IMR-90 (cell line): Measurements from ENCODE around the gene CTAGE9. TPM values are rescaled to one million over a fixed set of nuclear protein-coding genes. Genes with fewer than 3 reads are reported as not detected.

ENCODE experiments used
- ATAC-seq: fragments of 200-7000 bp; cut with Tn5 transposase; 2 replicates; pipeline ENCODE4 v1.9.1; 2020; ENCODE audit warnings: low read depth, mild to moderate bottlenecking, moderate library complexity
- BruUV-seq: library from RNA; stranded (reverse); fragments of 400-500 nt; replicated peaks from 2 replicates; lab custom pipeline; 2021; lab: Mats Ljungman, UMichigan
- CTCF ChIA-PET: fragments of 300-600 bp; formaldehyde crosslinking; extraction: SDS; loops from one replicate; lab custom pipeline; 2021; ENCODE audit warnings: antibody characterized with exemption; lab: Yijun Ruan, JAX
- POLR2A ChIA-PET: fragments of 300-600 bp; sonication (Branson Sonifier 250); formaldehyde crosslinking; loops from one replicate; lab custom pipeline; 2022; ENCODE audit warnings: antibody characterized with exemption; ENCODE audit not compliant: unreplicated experiment; lab: Charles Lee
- DNase-seq: peaks from one replicate; pipeline ENCODE4 v3.0.0; 2013
- H2AFZ ChIP-seq: replicated peaks from 2 replicates; pipeline ENCODE3; 2013; ENCODE audit warnings: low read length, mild to moderate bottlenecking; ENCODE audit not compliant: poor library complexity
- H2AK5ac ChIP-seq: 2 replicates; pipeline ENCODE4 v1.6.1; 2013; ENCODE audit warnings: low read depth, low read length, inconsistent platforms
- H2AK9ac ChIP-seq: replicated peaks from 2 replicates; pipeline ENCODE3; 2013; ENCODE audit warnings: mild to moderate bottlenecking, low read depth, low read length, moderate library complexity; ENCODE audit not compliant: poor library complexity
- H2BK120ac ChIP-seq: 2 replicates; pipeline ENCODE4 v1.6.1; 2013; ENCODE audit warnings: low read depth, low read length, inconsistent platforms
- H2BK15ac ChIP-seq: 3 replicates; pipeline ENCODE4 v1.6.1; 2013; ENCODE audit warnings: low read depth, low read length, inconsistent platforms
- H2BK20ac ChIP-seq: 2 replicates; pipeline ENCODE4 v1.6.1; 2013; ENCODE audit warnings: low read depth, mild to moderate bottlenecking, inconsistent platforms, low read length, moderate library complexity
- H2BK5ac ChIP-seq: 2 replicates; pipeline ENCODE4 v1.6.1; 2013; ENCODE audit warnings: mild to moderate bottlenecking, low read depth, low read length, inconsistent platforms; ENCODE audit not compliant: poor library complexity, severe bottlenecking
- H3K14ac ChIP-seq: replicated peaks from 2 replicates; pipeline ENCODE4 v1.6.1; 2013; ENCODE audit warnings: low read depth, low read length, inconsistent platforms
- H3K18ac ChIP-seq: 2 replicates; pipeline ENCODE4 v1.6.1; 2013; ENCODE audit warnings: low read depth, low read length, control low read depth
- H3K23ac ChIP-seq: 2 replicates; pipeline ENCODE4 v1.6.1; 2013; ENCODE audit warnings: low read depth, low read length, inconsistent platforms
- H3K27ac ChIP-seq: 2 replicates; pipeline ENCODE4 v1.5.1; 2013; ENCODE audit warnings: mild to moderate bottlenecking, control low read depth, low read length; ENCODE audit not compliant: insufficient read depth
- H3K27me3 ChIP-seq: 2 replicates; pipeline ENCODE4 v1.6.1; 2013; ENCODE audit warnings: low read length; ENCODE audit not compliant: control insufficient read depth, insufficient read depth
- H3K36me3 ChIP-seq: 2 replicates; pipeline ENCODE4 v1.6.1; 2013; ENCODE audit warnings: low read length, mixed read lengths; ENCODE audit not compliant: control insufficient read depth, insufficient read depth
- H3K4ac ChIP-seq: 2 replicates; pipeline ENCODE4 v1.6.1; 2013; ENCODE audit warnings: low read depth, low read length, inconsistent platforms
- H3K4me1 ChIP-seq: 2 replicates; pipeline ENCODE4 v1.6.1; 2013; ENCODE audit warnings: low read length, mixed read lengths; ENCODE audit not compliant: control insufficient read depth, insufficient read depth
- H3K4me2 ChIP-seq: 2 replicates; pipeline ENCODE4 v1.6.1; 2013; ENCODE audit warnings: low read depth, mild to moderate bottlenecking, control low read depth, low read length, moderate library complexity
- H3K4me3 ChIP-seq: 2 replicates; pipeline ENCODE4 v1.5.1; 2013; ENCODE audit warnings: low read depth, mild to moderate bottlenecking, control low read depth, low read length, moderate library complexity; ENCODE audit not compliant: insufficient read depth
- H3K56ac ChIP-seq: 2 replicates; pipeline ENCODE4 v1.6.1; 2013; ENCODE audit warnings: low read length, inconsistent platforms; ENCODE audit not compliant: insufficient read depth; ENCODE audit errors: extremely low read depth
- H3K79me1 ChIP-seq, 2 experiments: 2 replicates each; pipeline ENCODE4 v1.6.1; 2013; ENCODE audit warnings: low read length in 2 of 2, inconsistent platforms in 1 of 2, low read depth in 1 of 2
- H3K9ac ChIP-seq: 2 replicates; pipeline ENCODE4 v1.6.1; 2013; ENCODE audit warnings: low read depth, low read length, control low read depth
- H3K9me1 ChIP-seq: 2 replicates; pipeline ENCODE4 v1.6.1; 2013; ENCODE audit warnings: low read length, inconsistent platforms; ENCODE audit not compliant: insufficient read depth
- H3K9me3 ChIP-seq: 2 replicates; pipeline ENCODE4 v1.6.1; 2013; ENCODE audit warnings: low read length; ENCODE audit not compliant: control insufficient read depth, insufficient read depth
- H4K20me1 ChIP-seq: 2 replicates; pipeline ENCODE4 v1.6.1; 2013; ENCODE audit warnings: low read length, inconsistent platforms; ENCODE audit not compliant: insufficient read depth
- H4K5ac ChIP-seq: 2 replicates; pipeline ENCODE4 v1.6.1; 2013; ENCODE audit warnings: mild to moderate bottlenecking, low read depth, low read length, control low read depth
- H4K8ac ChIP-seq, 2 experiments: 2 replicates each; pipeline ENCODE4 v1.6.1; 2013; ENCODE audit warnings: low read depth in 2 of 2, low read length in 2 of 2, control low read depth in 1 of 2, inconsistent platforms in 1 of 2
- H4K91ac ChIP-seq: 2 replicates; pipeline ENCODE4 v1.6.1; 2013; ENCODE audit warnings: low read depth, low read length, inconsistent platforms; ENCODE audit not compliant: insufficient read depth
- BHLHE40 ChIP-seq: fragments of 150-350 bp; IDR thresholded peaks from 2 replicates; pipeline ENCODE4 v1.6.1; 2016; ENCODE audit warnings: mild to moderate bottlenecking, low read depth, low read length
- CEBPB ChIP-seq: IDR thresholded peaks from 2 replicates; pipeline ENCODE4 v1.6.1; 2012; ENCODE audit warnings: low read depth, low read length, improper control_type of control experiment
- CHD1 ChIP-seq: IDR thresholded peaks from 2 replicates; pipeline ENCODE4 v1.6.1; 2012; ENCODE audit warnings: low read depth, low read length, improper control_type of control experiment
- FOS ChIP-seq: fragments of 150-350 bp; IDR thresholded peaks from 2 replicates; pipeline ENCODE4 v1.6.1; 2016; ENCODE audit warnings: low read depth, low read length
- MAFK ChIP-seq: IDR thresholded peaks from 2 replicates; pipeline ENCODE4 v1.6.1; 2012; ENCODE audit warnings: low read depth, low read length, improper control_type of control experiment
- MAZ ChIP-seq: IDR thresholded peaks from 2 replicates; pipeline ENCODE4 v1.6.1; 2012; ENCODE audit warnings: low read depth, mild to moderate bottlenecking, low read length, improper control_type of control experiment, moderate library complexity, borderline replicate concordance
- MXI1 ChIP-seq: IDR thresholded peaks from 2 replicates; pipeline ENCODE4 v1.6.1; 2012; ENCODE audit warnings: low read depth, mild to moderate bottlenecking, low read length, moderate library complexity, borderline replicate concordance
- NFE2L2 ChIP-seq: fragments of 150-350 bp; IDR thresholded peaks from 2 replicates; pipeline ENCODE4 v1.6.1; 2016; ENCODE audit warnings: low read depth, mild to moderate bottlenecking, low read length
- POLR2A ChIP-seq: IDR thresholded peaks from 2 replicates; pipeline ENCODE4 v1.6.1; 2012; ENCODE audit warnings: mild to moderate bottlenecking, low read depth, low read length
- RAD21 ChIP-seq: IDR thresholded peaks from 2 replicates; pipeline ENCODE4 v1.6.1; 2012; ENCODE audit warnings: low read length, improper control_type of control experiment
- RCOR1 ChIP-seq: IDR thresholded peaks from 2 replicates; pipeline ENCODE4 v1.6.1; 2012; ENCODE audit warnings: mild to moderate bottlenecking, low read length, improper control_type of control experiment; ENCODE audit not compliant: insufficient replicate concordance
- RFX5 ChIP-seq: IDR thresholded peaks from 2 replicates; pipeline ENCODE4 v1.8.0; 2012; ENCODE audit warnings: low read depth, mild to moderate bottlenecking, low read length, moderate library complexity
- SMC3 ChIP-seq: fragments of 150-350 bp; IDR thresholded peaks from 2 replicates; pipeline ENCODE4 v1.6.1; 2016; ENCODE audit warnings: low read depth, mild to moderate bottlenecking, antibody characterized with exemption, low read length, moderate library complexity
- WGBS, 2 experiments: methylation state at CpG; one replicate each; pipeline versions ENCODE4 v1.1.5 to v1.1.7; 2013; ENCODE audit warnings: missing lambda C conversion rate in 2 of 2; ENCODE audit not compliant: insufficient read length in 1 of 2; ENCODE audit errors: extremely low coverage in 2 of 2; 5-methylcytosine and 5-hydroxymethylcytosine counted together
- dilution Hi-C: fragments of 300-500 bp; cut with HindIII; formaldehyde crosslinking; loops from one replicate; pipeline ENCODE4 v1.14.3; 2018; ENCODE audit warnings: low sequenced_read_pairs; ENCODE audit not compliant: unreplicated experiment
- in situ Hi-C: fragments of 300-500 bp; cut with MboI; formaldehyde crosslinking; loops from 3 replicates; pipeline ENCODE4 v1.14.3; 2019; ENCODE audit warnings: low sequenced_read_pairs, inconsistent platforms, mixed read lengths
- intact Hi-C: fragments of 100-400 bp; cut with micrococcal nuclease; formaldehyde crosslinking; loops from 2 replicates; pipeline ENCODE4 v1.10.0; 2022
- polyA plus RNA-seq, 3 experiments: library from polyadenylated mRNA; depleted of rRNA; stranded (reverse); fragments of >200 nt; gene quantifications; 2 replicates each; pipeline ENCODE4 v1.2.3, GENCODE V29; 2012; ENCODE audit warnings: low replicate concordance in 1 of 3
- total RNA-seq: library from RNA; depleted of rRNA; stranded (reverse); fragments of >200 nt; gene quantifications from 2 replicates; pipeline ENCODE4 v1.2.3, GENCODE V29; 2012
- TF ChIP-seq, protein P1 (sequence below): fragments of 150-350 bp; IDR thresholded peaks from 2 replicates; pipeline ENCODE4 v1.6.1; 2017; ENCODE audit warnings: mild to moderate bottlenecking, antibody characterized with exemption, low read length, low read depth
- TF ChIP-seq, protein P2 (sequence below): fragments of 150-350 bp; IDR thresholded peaks from 2 replicates; pipeline ENCODE4 v1.6.1; 2016; ENCODE audit warnings: low read depth, mild to moderate bottlenecking, low read length, moderate library complexity, borderline replicate concordance
- TF ChIP-seq, protein P3 (sequence below): conservative IDR thresholded peaks from 2 replicates; pipeline ENCODE4 v1.5.1; 2012; ENCODE audit warnings: mild to moderate bottlenecking, low read depth, low read length, improper control_type of control experiment

The CTAGE9 gene
- total and polyA plus RNA-seq, 2 of the 4 experiments (the other 2 are of a cell fraction), result not detected

DNA sequence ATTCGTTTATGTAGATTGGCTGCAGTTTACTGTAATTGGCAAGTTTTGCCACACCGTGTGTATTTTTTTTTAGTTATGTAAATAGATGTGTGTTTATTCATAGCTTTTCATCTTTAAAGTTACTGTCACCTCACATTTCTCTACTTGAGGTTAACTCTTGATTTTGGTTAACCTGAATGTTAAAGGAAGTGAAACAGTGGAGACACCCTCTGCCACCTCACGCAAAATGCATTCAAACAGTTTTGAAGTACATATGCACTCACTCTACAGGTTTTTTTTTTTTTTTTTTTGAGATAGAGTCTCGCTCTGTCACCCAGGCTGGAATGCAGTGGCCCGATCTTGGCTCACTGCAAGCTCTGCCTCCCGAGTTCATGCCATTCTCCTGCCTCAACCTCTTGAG is 27.3 kb downstream of the CTAGE9 start:
- no peaks in the 10 kb centered on the region for H4K20me1 ChIP-seq
- no peaks in the 10 kb centered on the region for H3K79me1 ChIP-seq
- H3K56ac ChIP-seq, result no peak overlapping the region
- in situ Hi-C loops, result loop anchor here (25.0 kb wide), 1 partner anchor 804 kb away; no protein-coding TSS in a partner anchor
- no peak overlapping the region for H3K4me2 ChIP-seq
- no peak overlapping the region for H2AK9ac ChIP-seq
- no peak overlapping the region for H2BK5ac ChIP-seq
- ChIA-PET POLR2A (no interaction called here), CTCF (no interaction called here)
- H2BK20ac ChIP-seq, result no peak overlapping the region
- WGBS, 2 experiments, result no CpG with 5 or more reads among the region's 6 CpGs
- no peaks in the 10 kb centered on the region for H3K9me3 ChIP-seq
- no peak overlapping the region for H3K23ac ChIP-seq
- no peak overlapping the region for H2BK120ac ChIP-seq
- no peak for TF ChIP-seq MXI1
- no peak for TF ChIP-seq CEBPB
- TF ChIP-seq CHD1, result no peak
- no peak for TF ChIP-seq POLR2A
- TF ChIP-seq, protein P1, sequence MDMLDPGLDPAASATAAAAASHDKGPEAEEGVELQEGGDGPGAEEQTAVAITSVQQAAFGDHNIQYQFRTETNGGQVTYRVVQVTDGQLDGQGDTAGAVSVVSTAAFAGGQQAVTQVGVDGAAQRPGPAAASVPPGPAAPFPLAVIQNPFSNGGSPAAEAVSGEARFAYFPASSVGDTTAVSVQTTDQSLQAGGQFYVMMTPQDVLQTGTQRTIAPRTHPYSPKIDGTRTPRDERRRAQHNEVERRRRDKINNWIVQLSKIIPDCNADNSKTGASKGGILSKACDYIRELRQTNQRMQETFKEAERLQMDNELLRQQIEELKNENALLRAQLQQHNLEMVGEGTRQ, result no peak
- TF ChIP-seq, protein P2, sequence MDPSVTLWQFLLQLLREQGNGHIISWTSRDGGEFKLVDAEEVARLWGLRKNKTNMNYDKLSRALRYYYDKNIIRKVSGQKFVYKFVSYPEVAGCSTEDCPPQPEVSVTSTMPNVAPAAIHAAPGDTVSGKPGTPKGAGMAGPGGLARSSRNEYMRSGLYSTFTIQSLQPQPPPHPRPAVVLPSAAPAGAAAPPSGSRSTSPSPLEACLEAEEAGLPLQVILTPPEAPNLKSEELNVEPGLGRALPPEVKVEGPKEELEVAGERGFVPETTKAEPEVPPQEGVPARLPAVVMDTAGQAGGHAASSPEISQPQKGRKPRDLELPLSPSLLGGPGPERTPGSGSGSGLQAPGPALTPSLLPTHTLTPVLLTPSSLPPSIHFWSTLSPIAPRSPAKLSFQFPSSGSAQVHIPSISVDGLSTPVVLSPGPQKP, result no peak
- no peak for TF ChIP-seq RCOR1
- TF ChIP-seq NFE2L2, result no peak
- TF ChIP-seq MAFK, result no peak
- no peak for TF ChIP-seq SMC3
- no peak for TF ChIP-seq MAZ
- no peak for TF ChIP-seq FOS
- TF ChIP-seq BHLHE40, result no peak
- TF ChIP-seq RFX5, result no peak
- TF ChIP-seq, protein P3, sequence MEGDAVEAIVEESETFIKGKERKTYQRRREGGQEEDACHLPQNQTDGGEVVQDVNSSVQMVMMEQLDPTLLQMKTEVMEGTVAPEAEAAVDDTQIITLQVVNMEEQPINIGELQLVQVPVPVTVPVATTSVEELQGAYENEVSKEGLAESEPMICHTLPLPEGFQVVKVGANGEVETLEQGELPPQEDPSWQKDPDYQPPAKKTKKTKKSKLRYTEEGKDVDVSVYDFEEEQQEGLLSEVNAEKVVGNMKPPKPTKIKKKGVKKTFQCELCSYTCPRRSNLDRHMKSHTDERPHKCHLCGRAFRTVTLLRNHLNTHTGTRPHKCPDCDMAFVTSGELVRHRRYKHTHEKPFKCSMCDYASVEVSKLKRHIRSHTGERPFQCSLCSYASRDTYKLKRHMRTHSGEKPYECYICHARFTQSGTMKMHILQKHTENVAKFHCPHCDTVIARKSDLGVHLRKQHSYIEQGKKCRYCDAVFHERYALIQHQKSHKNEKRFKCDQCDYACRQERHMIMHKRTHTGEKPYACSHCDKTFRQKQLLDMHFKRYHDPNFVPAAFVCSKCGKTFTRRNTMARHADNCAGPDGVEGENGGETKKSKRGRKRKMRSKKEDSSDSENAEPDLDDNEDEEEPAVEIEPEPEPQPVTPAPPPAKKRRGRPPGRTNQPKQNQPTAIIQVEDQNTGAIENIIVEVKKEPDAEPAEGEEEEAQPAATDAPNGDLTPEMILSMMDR, result no peak
- no peak for TF ChIP-seq RAD21
- DNase-seq (no peak), ATAC-seq (no peak)
- H3K27me3 ChIP-seq, result peaks cover 3% of the 10 kb centered on the region
- dilution Hi-C loops, result no loop called here
- intact Hi-C loops, result loop anchor here (5.0 kb wide), 1 partner anchor 584 kb away; no protein-coding TSS in a partner anchor
- H4K5ac ChIP-seq, result no peak overlapping the region
- H3K18ac ChIP-seq, result no peak overlapping the region
- H3K27ac ChIP-seq, result no peak overlapping the region
- H3K9me1 ChIP-seq, result no peaks in the 10 kb centered on the region
- H3K36me3 ChIP-seq, result no peaks in the 10 kb centered on the region
- no peak overlapping the region for H3K4ac ChIP-seq
- no peak overlapping the region for H2BK15ac ChIP-seq
- no peak overlapping the region for H3K9ac ChIP-seq
- no peaks in the 10 kb centered on the region for H3K4me1 ChIP-seq
- H3K4me3 ChIP-seq, result no peak overlapping the region
- H2AK5ac ChIP-seq, result no peak overlapping the region
- H2AFZ ChIP-seq, result no peak overlapping the region
- H4K91ac ChIP-seq, result no peak overlapping the region
- no peak overlapping the region for H4K8ac ChIP-seq
- H3K14ac ChIP-seq, result no peak overlapping the region
- no TSS peak for BruUV-seq
